Brain pericyte (primary cell): ENCODE measurements around the gene TIA1.
"Not testable (repeated sequence)": the region's sequence is repeated elsewhere in the genome, so short reads cannot be mapped to it uniquely, and the experiment has no call there.

Experiments used
- DNase-seq: peaks from one replicate; pipeline ENCODE4 v3.0.0-alpha.2; 2012; ENCODE audit warnings: low read depth, low spot score

TIA1 gene

GRCh38 chr2:70223305-70223704 is 25.1 kb downstream of the TIA1 start:
- DNase-seq = not testable (repeated sequence)

GRCh38 chr2:70214953-70215549 is 33.4 kb downstream of the TIA1 start:
- DNase-seq = no peak

- no peak for DNase-seq
These were observed 34.1 kb downstream of the TIA1 start for GRCh38 chr2:70214365-70214764.

GRCh38 chr2:70212298-70212932 is 36.0 kb downstream of the TIA1 start:
- DNase-seq = no peak

- no peak for DNase-seq
These were observed 36.8 kb downstream of the TIA1 start for GRCh38 chr2:70211595-70211994.

- no peak for DNase-seq
These were observed 44.0 kb downstream of the TIA1 start for GRCh38 chr2:70204452-70204851.

GRCh38 chr2:70203086-70203485 is 45.3 kb downstream of the TIA1 start:
- no peak for DNase-seq

GRCh38 chr2:70202236-70202806 is 46.1 kb downstream of the TIA1 start:
- DNase-seq = no peak

GRCh38 chr2:70201831-70202230 is 46.6 kb downstream of the TIA1 start:
- DNase-seq = no peak

GRCh38 chr2:70201225-70201768 is 47.1 kb downstream of the TIA1 start:
- no peak for DNase-seq

GRCh38 chr2:70199320-70199864 is 49.0 kb downstream of the TIA1 start:
- no peak for DNase-seq

GRCh38 chr2:70192516-70192915 is 55.9 kb downstream of the TIA1 start:
- DNase-seq = no peak

- DNase-seq = no peak
These were observed 57.1 kb downstream of the TIA1 start for GRCh38 chr2:70191244-70191735.

- DNase-seq = peak; percentile 92
These were observed 57.8 kb downstream of the TIA1 start, which contains the start of gene C2orf42 for GRCh38 chr2:70190418-70191243. Gene C2orf42, minus strand, starts transcription at chr2:70191019. Its CDS starts 9,034 bp downstream, at chr2:70181985.

- DNase-seq = no peak
These were observed 60.0 kb downstream of the TIA1 start for GRCh38 chr2:70188460-70188859.

- not testable (repeated sequence) for DNase-seq
These were observed 61.3 kb downstream of the TIA1 start for GRCh38 chr2:70187170-70187569.

- no peak for DNase-seq
These were observed 65.7 kb downstream of the TIA1 start for GRCh38 chr2:70182689-70183088.

GRCh38 chr2:70181363-70181956 is 67.0 kb downstream of the TIA1 start:
- no peak for DNase-seq

GRCh38 chr2:70173520-70173919 is 74.9 kb downstream of the TIA1 start:
- DNase-seq = no peak

- not testable (repeated sequence) for DNase-seq
These were observed 78.7 kb downstream of the TIA1 start for GRCh38 chr2:70169654-70170245.

- no peak for DNase-seq
These were observed 87.3 kb downstream of the TIA1 start for GRCh38 chr2:70161069-70161534.
